ENCODE data around the gene TMEM179B.

GRCh38 chr11:62832336-62833234 is 45.4 kb downstream of the TMEM179B start, which contains the start of gene TEX54:
- TF ChIP-seq CTCF (IDR thresholded peaks at IDR 0.05; ENCODE audit: insufficient read depth, low read depth, low read length) (no peak), EZH2 (IDR thresholded peaks at IDR 0.05; ENCODE audit: insufficient read depth, low read length) (no peak)
